C4-2B (cell line): ENCODE results near the gene MDC1.

ENCODE experiments used
- ZFX ChIP-seq: fragments of 450-650 bp; IDR thresholded peaks from 2 replicates; pipeline ENCODE4 v1.6.1; 2017
- TF ChIP-seq, protein P1 (sequence below): fragments of 450-650 bp; conservative IDR thresholded peaks from 2 replicates; pipeline ENCODE4 v1.5.1; 2017; ENCODE audit warnings: mild to moderate bottlenecking

DNA sequence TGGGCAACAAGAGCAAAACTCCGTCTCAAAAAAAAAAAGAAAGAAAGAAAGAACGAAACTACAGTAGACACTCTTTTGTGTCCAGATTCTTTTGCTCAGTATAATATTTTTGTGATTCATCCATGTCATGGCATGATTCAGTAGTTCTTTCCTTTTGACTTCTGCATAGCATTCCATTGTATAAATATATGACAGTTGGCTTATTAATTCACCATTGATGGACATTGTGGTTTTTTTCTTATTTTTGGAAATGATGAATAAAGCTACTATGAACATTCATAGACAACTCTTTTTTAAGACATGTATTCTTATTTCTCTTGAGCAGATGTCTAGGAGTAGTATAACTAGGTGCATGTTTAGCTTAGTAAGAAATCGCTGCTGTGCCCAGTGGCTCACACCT, 37.5 kb upstream of the MDC1 start:
- TF ChIP-seq, protein P1, sequence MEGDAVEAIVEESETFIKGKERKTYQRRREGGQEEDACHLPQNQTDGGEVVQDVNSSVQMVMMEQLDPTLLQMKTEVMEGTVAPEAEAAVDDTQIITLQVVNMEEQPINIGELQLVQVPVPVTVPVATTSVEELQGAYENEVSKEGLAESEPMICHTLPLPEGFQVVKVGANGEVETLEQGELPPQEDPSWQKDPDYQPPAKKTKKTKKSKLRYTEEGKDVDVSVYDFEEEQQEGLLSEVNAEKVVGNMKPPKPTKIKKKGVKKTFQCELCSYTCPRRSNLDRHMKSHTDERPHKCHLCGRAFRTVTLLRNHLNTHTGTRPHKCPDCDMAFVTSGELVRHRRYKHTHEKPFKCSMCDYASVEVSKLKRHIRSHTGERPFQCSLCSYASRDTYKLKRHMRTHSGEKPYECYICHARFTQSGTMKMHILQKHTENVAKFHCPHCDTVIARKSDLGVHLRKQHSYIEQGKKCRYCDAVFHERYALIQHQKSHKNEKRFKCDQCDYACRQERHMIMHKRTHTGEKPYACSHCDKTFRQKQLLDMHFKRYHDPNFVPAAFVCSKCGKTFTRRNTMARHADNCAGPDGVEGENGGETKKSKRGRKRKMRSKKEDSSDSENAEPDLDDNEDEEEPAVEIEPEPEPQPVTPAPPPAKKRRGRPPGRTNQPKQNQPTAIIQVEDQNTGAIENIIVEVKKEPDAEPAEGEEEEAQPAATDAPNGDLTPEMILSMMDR: no peak
- no peak for TF ChIP-seq ZFX
